NCI-H460 (cell line): ENCODE measurements around the gene CDKN2B-AS1. TPM values are rescaled to one million over a fixed set of nuclear protein-coding genes. Genes with fewer than 3 reads are reported as not detected.
"Not testable (repeated sequence)": the region's sequence is repeated elsewhere in the genome, so short reads cannot be mapped to it uniquely, and the experiment has no call there.

Experiments used
- DNase-seq: peaks from one replicate; pipeline ENCODE4 v3.0.0-alpha.2; 2016; ENCODE audit warnings: low read depth; ENCODE audit errors: extremely low read depth
- polyA plus RNA-seq: library from polyadenylated mRNA; depleted of rRNA; stranded (reverse); fragments of >200 nt; gene quantifications from 2 replicates; pipeline ENCODE4 v1.2.3, GENCODE V29; 2014; cell fraction: nucleus; rRNA removed
- total RNA-seq: library from RNA; depleted of rRNA; stranded (reverse); fragments of >200 nt; shearing (Covaris generic); gene quantifications from 2 replicates; pipeline ENCODE4 v1.2.3, GENCODE V29; 2014; rRNA removed

The CDKN2B-AS1 gene
- total RNA-seq: not detected in 2 replicates
- polyA plus RNA-seq: not detected in 2 replicates

GRCh38 chr9:21994556-21995005 is at the start of gene CDKN2B-AS1:
Gene CDKN2B-AS1 (plus strand): TSS chr9:21994791.
- DNase-seq: no peak

GRCh38 chr9:21945606-21946005 is 49.0 kb upstream of the CDKN2B-AS1 start:
- no peak for DNase-seq

GRCh38 chr9:21958833-21959232 is 35.8 kb upstream of the CDKN2B-AS1 start:
- no peak for DNase-seq

GRCh38 chr9:21959268-21959667 is 35.3 kb upstream of the CDKN2B-AS1 start:
- DNase-seq: not testable (repeated sequence)

- DNase-seq: no peak
These were observed 33.0 kb upstream of the CDKN2B-AS1 start for GRCh38 chr9:21961569-21961968.

GRCh38 chr9:21964925-21965385 is 29.6 kb upstream of the CDKN2B-AS1 start:
- DNase-seq: no peak

- DNase-seq: peak; percentile 71
These were observed 29.1 kb upstream of the CDKN2B-AS1 start for GRCh38 chr9:21965401-21965951.

GRCh38 chr9:21966140-21966851 is 28.3 kb upstream of the CDKN2B-AS1 start:
- DNase-seq: no peak

- DNase-seq: no peak
These were observed 27.4 kb upstream of the CDKN2B-AS1 start for GRCh38 chr9:21967169-21967568.

GRCh38 chr9:21967702-21968101 is 26.9 kb upstream of the CDKN2B-AS1 start:
- no peak for DNase-seq

GRCh38 chr9:21968331-21969010 is 26.1 kb upstream of the CDKN2B-AS1 start:
- no peak for DNase-seq

GRCh38 chr9:21969011-21969940 is 25.3 kb upstream of the CDKN2B-AS1 start:
- DNase-seq: no peak

- DNase-seq: no peak
These were observed 24.4 kb upstream of the CDKN2B-AS1 start for GRCh38 chr9:21969951-21970799.

GRCh38 chr9:21970800-21971640 is 23.6 kb upstream of the CDKN2B-AS1 start:
- DNase-seq: no peak

GRCh38 chr9:21972361-21972760 is 22.2 kb upstream of the CDKN2B-AS1 start:
- no peak for DNase-seq

- no peak for DNase-seq
These were observed 20.3 kb upstream of the CDKN2B-AS1 start for GRCh38 chr9:21974343-21974721.

- DNase-seq: no peak
These were observed 19.7 kb upstream of the CDKN2B-AS1 start for GRCh38 chr9:21974722-21975409.

- DNase-seq: no peak
These were observed 18.2 kb upstream of the CDKN2B-AS1 start for GRCh38 chr9:21976334-21976875.
